Mesodermal cell (in vitro differentiated cells): ENCODE measurements around the gene PDGFRA.

Experiments
- H3K27ac ChIP-seq: 2 replicates; pipeline ENCODE4 v1.7.0; 2013; ENCODE audit warnings: mild to moderate bottlenecking, low read depth, low read length, moderate library complexity; ENCODE audit not compliant: severe bottlenecking
- H3K36me3 ChIP-seq: 2 replicates; pipeline ENCODE4 v1.7.1; 2013; ENCODE audit warnings: mild to moderate bottlenecking, low read length, moderate library complexity; ENCODE audit not compliant: control insufficient read depth, insufficient read depth
- H3K4me1 ChIP-seq: one replicate; pipeline ENCODE4 v1.7.1; 2013; ENCODE audit warnings: mild to moderate bottlenecking, low read length; ENCODE audit not compliant: insufficient read depth, control insufficient read depth, poor library complexity, severe bottlenecking
- H3K4me3 ChIP-seq: 2 replicates; pipeline ENCODE4 v1.7.0; 2013; ENCODE audit warnings: low read length, control low read depth, mild to moderate bottlenecking; ENCODE audit not compliant: insufficient read depth, poor library complexity, severe bottlenecking; ENCODE audit errors: extremely low read depth
- H3K9me3 ChIP-seq: 2 replicates; pipeline ENCODE4 v1.7.1; 2013; ENCODE audit warnings: mild to moderate bottlenecking, low read length, moderate library complexity; ENCODE audit not compliant: control insufficient read depth
- WGBS, 2 experiments: methylation state at CpG; one replicate each; pipeline ENCODE4 v1.1.5; 2013; ENCODE audit warnings: missing lambda C conversion rate in 2 of 2; ENCODE audit not compliant: insufficient coverage in 2 of 2; 5-methylcytosine and 5-hydroxymethylcytosine counted together

Gene PDGFRA

DNA sequence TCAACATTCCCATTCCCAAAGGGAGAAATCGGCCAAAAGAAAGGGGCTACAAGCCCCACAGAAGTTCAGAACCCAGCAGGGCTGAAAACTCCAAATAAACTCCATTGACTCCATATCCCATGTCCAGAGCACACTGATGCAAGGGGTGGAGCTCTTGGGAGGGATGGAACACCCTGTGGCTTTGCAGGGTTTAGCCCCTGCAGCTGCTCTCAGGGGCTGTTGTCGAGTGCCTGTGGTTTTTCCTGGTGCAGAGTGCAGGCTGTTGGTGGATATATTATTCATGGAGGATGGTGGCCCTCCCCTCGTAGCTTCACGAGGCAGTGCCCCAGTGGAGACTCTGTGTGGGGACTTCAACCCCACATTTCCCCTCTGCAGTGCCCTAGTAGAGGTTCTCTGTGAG is 53.7 kb downstream of the PDGFRA start:
- no peak overlapping the region for H3K4me3 ChIP-seq
- no peaks in the 10 kb centered on the region for H3K4me1 ChIP-seq
- H3K9me3 ChIP-seq: peaks cover 13% of the 10 kb centered on the region
- WGBS, 2 experiments: no CpG with 5 or more reads among the region's 4 CpGs
- no peak overlapping the region for H3K27ac ChIP-seq
- peaks cover 87% of the 10 kb centered on the region for H3K36me3 ChIP-seq

DNA sequence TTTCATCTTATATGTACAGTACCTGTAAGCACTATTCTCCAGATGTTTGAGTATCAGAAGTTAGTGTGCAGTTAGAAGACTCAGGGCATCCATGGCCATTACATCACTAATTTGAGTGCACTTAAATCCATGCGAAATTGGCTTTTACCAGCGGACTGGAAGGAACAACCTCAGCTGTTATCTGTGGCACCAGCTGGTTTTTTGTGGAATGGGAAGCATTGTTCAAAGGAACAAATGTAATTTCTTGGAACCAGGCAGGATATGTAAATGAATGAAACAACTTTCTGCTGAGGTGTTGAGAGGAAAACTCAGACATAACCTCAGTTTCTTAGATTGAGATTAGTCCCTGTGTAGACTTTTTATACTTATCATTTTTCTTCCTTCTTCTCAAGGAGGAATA is 60.2 kb downstream of the PDGFRA start:
- Histone ChIP-seq H3K4me3 (no peak overlapping the region), H3K27ac (no peak overlapping the region), H3K4me1 (no peaks in the 10 kb centered on the region), H3K36me3 (peaks cover 83% of the 10 kb centered on the region), H3K9me3 (no peaks in the 10 kb centered on the region)
- WGBS, 2 experiments: 100% methylated on average over 2 of the region's 2 CpGs; no CpG with 5 or more reads in 1 of the 2 experiments

DNA sequence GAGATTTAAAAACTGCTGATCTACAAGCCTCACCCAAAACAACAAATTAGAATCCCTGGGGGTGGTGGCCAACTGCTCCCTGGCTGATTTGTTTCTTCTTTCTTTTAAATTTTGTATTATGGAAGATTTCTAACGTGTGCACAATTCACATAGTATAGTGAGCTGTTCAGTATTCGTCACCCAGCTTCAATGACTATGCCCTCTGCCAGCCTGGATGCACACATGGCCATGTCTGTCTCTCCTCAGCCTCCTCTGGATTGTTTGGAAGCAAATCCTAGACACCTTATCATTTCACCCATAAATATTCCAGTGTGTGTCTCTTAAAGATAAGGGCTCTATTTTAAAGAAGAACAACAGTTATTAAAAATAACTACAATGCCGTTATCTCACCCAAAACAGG is 61.9 kb downstream of the PDGFRA start:
- Histone ChIP-seq H3K4me3 (no peak overlapping the region), H3K36me3 (peaks cover 86% of the 10 kb centered on the region), H3K27ac (no peak overlapping the region), H3K9me3 (no peaks in the 10 kb centered on the region), H3K4me1 (no peaks in the 10 kb centered on the region)
- 90 to 100% methylated on average over 1 to 2 of the region's 3 CpGs for WGBS, 2 experiments

DNA sequence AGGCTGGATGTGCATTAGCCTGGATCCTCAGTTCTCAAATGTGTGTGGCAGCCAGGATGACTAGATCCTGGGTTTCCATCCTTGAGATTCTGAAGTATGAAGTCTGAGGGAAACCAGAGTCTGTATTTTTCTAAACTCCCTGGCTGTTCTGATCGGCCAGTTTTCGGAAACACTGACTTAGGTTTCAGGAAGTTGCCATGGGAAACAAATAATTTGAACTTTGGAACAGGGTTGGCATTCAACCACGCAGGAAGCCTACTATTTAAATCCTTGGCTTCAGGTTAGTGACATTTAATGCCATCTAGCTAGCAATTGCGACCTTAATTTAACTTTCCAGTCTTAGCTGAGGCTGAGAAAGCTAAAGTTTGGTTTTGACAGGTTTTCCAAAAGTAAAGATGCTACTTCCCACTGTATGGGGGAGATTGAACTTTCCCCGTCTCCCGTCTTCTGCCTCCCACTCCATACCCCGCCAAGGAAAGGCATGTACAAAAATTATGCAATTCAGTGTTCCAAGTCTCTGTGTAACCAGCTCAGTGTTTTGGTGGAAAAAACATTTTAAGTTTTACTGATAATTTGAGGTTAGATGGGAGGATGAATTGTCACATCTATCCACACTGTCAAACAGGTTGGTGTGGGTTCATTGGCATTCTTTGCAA is 67.6 kb downstream of the PDGFRA start:
- WGBS, 2 experiments: 86 to 87% methylated on average over 4 of the region's 7 CpGs

DNA sequence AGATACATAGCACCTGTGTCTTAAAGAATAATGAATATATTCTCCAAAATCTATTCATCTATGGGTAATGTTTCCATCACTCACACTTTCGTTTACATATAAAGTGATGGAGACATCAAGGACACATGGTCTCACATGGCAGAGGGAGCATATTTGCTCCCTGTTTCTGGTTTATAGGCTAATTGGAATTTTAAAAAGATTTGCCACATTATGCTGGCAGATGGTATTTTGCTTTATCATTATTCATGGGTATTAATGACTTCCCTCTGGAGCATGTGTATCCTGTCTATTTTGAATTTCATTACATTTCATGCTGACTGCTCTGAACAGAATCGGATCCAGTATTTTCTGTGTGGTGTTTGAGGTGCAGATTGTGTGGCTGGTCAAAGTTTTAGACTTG is 79.0 kb downstream of the PDGFRA start:
- H3K36me3 ChIP-seq: no peaks in the 10 kb centered on the region
- H3K9me3 ChIP-seq: no peaks in the 10 kb centered on the region
- no peak overlapping the region for H3K27ac ChIP-seq
- H3K4me3 ChIP-seq: no peak overlapping the region
- H3K4me1 ChIP-seq: no peaks in the 10 kb centered on the region
- WGBS, 2 experiments: no CpG with 5 or more reads among the region's 2 CpGs

More for the DNA sequence above, 67.6 kb downstream of the PDGFRA start:
- no peak overlapping the region for H3K27ac ChIP-seq
- H3K9me3 ChIP-seq: no peaks in the 10 kb centered on the region
- no peaks in the 10 kb centered on the region for H3K4me1 ChIP-seq
- peaks cover 54% of the 10 kb centered on the region for H3K36me3 ChIP-seq
- H3K4me3 ChIP-seq: no peak overlapping the region

DNA sequence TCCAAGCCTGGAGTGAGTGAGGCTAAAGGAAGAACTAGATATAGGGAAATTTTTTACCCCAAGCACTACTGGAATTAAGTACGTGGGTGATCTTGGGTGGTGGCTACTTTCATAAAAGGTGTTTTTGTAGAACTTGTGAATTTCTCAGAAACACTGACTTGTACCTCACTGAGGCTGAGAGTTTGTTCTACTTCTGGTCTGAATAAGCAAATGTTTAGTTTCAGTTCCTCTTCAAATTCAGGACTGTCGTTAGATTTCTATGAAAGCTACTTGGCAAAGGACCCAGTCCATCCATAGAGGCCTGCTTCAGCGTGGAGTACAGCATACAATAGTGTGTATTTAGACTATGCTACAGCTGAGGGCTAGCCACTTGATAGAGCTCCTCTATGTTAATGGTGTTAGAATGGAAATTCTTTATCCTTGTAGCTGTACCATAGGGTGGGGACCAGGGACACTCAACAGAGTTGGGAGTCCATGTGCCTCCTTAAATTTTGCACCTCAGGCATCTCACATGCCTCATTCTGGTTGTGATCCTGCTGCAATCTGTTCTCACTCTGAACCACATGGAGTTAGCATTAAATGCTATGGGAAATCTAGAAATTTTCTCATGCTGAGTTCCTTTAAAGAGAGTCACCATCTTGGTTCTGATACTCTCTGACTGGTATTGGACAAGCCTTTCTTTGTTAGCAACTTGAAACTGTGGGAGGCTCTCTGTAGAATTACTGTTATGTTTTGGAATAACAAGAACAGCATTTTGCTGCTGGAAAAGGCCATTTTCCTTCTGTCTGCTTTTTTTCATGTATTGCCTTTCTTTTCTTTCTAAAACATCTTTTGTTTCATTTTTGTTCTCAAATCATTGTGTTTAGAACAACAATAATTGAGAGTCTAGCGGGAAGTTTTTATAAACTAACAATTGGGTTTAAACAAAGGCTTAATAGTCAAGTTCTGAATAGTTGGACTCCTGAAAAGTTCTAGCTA is 86.8 kb downstream of the PDGFRA start:
- Histone ChIP-seq H3K9me3 (no peaks in the 10 kb centered on the region), H3K4me3 (no peak overlapping the region), H3K4me1 (no peaks in the 10 kb centered on the region), H3K27ac (no peak overlapping the region), H3K36me3 (no peaks in the 10 kb centered on the region)
- 93 to 100% methylated on average over 2 of the region's 4 CpGs for WGBS, 2 experiments

DNA sequence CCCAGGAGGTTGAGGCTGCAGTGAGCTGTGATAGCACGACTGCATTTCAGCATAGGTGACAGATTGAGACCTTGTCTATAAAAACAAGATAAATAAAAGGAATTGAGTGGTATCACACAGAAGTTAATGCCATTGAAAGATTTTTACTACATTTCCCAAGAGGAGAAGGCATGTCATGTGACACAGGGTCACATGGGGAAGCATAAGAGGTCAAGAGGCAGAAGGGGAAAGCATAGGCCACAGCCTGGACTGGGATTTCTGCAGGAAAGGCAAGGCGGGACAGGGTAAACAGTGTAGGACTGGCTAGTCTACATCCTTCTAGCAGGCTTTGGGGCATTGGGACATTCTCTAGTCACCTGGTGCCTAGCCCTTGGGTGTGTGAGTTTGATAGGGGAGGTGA is 88.6 kb downstream of the PDGFRA start:
- Histone ChIP-seq H3K36me3 (no peaks in the 10 kb centered on the region), H3K4me3 (no peak overlapping the region), H3K4me1 (no peaks in the 10 kb centered on the region), H3K27ac (no peak overlapping the region), H3K9me3 (no peaks in the 10 kb centered on the region)
- WGBS, 2 experiments: 92 to 93% methylated on average over 1 to 2 of the region's 2 CpGs

DNA sequence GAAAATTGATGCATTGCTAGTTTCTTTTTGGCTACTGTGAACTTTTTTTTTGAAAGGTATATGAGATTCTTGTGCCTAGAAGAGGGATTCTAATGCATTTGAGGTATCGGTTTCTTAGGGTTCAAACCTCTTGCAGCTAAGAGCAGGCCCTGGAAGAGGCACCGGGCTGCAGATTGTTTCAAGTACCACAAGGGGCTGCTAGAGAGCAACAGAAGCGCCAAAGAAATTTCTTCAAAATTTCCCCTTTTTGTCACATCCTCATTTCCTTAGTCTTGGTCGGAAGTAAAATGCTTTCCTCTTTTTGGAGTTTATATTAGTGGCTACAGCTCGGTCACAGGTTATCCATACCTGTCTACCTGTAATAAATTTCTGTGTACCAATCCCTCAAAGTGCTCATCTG is 89.8 kb downstream of the PDGFRA start:
- no peak overlapping the region for H3K4me3 ChIP-seq
- 24 to 40% methylated on average over 3 of the region's 5 CpGs for WGBS, 2 experiments

DNA sequence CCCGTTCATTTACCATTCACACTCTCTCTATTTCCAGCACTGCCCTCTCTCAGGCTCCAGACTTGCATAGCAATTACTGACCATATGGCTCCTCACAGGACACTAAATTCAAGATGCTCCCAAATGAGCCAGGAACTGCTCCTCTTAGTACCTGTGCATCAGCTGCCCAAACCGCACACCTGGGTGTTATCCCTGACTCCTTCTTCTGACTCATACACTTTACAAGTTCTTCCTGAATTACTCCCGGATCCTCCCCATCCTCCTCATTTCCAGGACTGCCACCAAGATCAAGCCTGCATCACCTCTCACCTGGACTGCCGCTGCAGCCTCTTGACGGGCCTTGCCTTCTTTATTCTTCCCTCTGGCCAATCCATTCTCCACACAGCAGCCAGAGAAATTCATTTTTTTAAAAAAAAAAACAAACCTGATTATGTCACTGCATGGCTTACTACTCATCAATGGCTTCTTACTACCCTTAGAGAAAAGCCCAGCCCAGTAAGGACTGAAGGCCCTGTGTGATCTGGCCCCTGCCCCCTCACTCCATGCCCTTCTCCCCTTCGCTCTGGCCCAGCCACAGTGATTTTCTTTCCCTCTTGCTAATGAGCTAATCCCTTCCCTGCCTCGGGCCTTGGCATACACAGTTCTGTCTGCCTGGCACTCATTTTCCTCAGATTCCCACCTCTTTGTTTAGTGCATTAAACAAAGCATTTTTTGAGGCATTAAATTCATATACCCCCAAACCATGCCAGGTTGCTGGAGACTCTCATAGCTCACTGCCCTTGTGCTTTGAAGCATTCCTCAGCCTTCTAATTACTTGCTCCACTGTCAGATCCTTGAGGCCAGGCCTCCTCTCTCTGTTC is 92.0 kb downstream of the PDGFRA start:
- no peaks in the 10 kb centered on the region for H3K4me1 ChIP-seq
- H3K9me3 ChIP-seq: no peaks in the 10 kb centered on the region
- no peak overlapping the region for H3K4me3 ChIP-seq
- WGBS, 2 experiments: 88 to 94% methylated on average over 6 to 7 of the region's 7 CpGs
- H3K36me3 ChIP-seq: no peaks in the 10 kb centered on the region
- H3K27ac ChIP-seq: no peak overlapping the region

More for the DNA sequence above, 89.8 kb downstream of the PDGFRA start:
- Histone ChIP-seq H3K9me3 (no peaks in the 10 kb centered on the region), H3K36me3 (no peaks in the 10 kb centered on the region), H3K4me1 (no peaks in the 10 kb centered on the region), H3K27ac (no peak overlapping the region)

DNA sequence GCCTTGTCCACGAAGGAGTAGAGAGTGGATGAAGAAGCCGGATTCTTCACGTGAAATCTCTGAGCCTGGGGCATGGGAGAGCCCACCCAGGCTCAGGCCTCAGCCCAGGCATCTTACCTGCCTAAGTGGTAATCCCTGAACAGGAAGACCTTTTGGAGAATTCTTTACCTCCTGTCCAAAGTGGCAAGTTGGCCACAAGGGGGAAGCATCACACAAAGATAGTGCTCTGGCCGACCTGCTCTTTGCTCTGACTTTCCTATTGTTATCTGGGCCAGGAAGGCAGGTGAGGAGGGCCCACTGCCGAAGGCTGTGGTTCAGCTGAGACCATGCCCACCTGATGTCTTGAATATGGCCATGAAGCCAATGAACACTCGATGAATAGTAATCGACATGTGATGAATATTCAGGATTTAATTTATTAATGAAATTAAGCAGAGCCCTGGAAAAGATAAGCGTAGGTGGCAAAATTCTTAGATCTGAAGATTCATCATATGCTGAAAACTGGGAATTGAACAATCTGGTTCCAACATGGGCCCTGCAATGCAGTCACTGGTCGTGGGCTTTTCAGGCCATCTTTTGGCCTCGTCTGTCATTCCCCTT is 93.8 kb downstream of the PDGFRA start:
- 25 to 33% methylated on average over 7 to 9 of the region's 10 CpGs for WGBS, 2 experiments
- Histone ChIP-seq H3K4me1 (no peaks in the 10 kb centered on the region), H3K9me3 (peaks cover 4% of the 10 kb centered on the region), H3K36me3 (no peaks in the 10 kb centered on the region), H3K27ac (no peak overlapping the region), H3K4me3 (no peak overlapping the region)
